Measurements from ENCODE around the gene KATNAL1. TPM values are rescaled to one million over a fixed set of nuclear protein-coding genes. Genes with fewer than 3 reads are reported as not detected.
A peak's percentile ranks its signal among the peaks of the same experiment; 100 is the strongest.
"Not testable (repeated sequence)": the region's sequence is repeated elsewhere in the genome, so short reads cannot be mapped to it uniquely, and the experiment has no call there.

The KATNAL1 gene
- total RNA-seq, 5 donors from 2014 or later (not counting 1 experiment from before 2014, with no cell fraction given): 4.0 to 13.8 (median 7.3) TPM

GRCh38 chr13:30175166-30175565 lies 132.2 kb downstream of the KATNAL1 start:
- no peaks in the 10 kb centered on the region for H3K9me3 Mint-ChIP-seq
- H3K36me3 Mint-ChIP-seq: no peaks in the 10 kb centered on the region
- no peak overlapping the region for H3K4me3 Mint-ChIP-seq
- Histone ChIP-seq H3K36me3 (ENCODE audit: control insufficient read depth in 2 of 2, extremely low read depth in 1 of 2, insufficient read depth in 1 of 2, low read length in 1 of 2) (no peaks in the 10 kb centered on the region), H3K27ac (ENCODE audit: low read length) (no peak overlapping the region), H3K9me3 (no peaks in the 10 kb centered on the region), H3K4me1 (ENCODE audit: control insufficient read depth in 1 of 2, extremely low read depth in 1 of 2, insufficient read depth in 2 of 2, low read length in 2 of 2) (peaks cover 6 to 10% of the 10 kb centered on the region in 2 experiments), H3K27me3 (replicated peaks in 1 of 2; ENCODE audit: control insufficient read depth in 2 of 2, extremely low read depth in 1 of 2, insufficient read depth in 2 of 2, low read length in 1 of 2) (no peaks in the 10 kb centered on the region), H3K4me3 (ENCODE audit: control insufficient read depth in 1 of 2, extremely low read depth in 1 of 2, low read length in 1 of 2) (no peak overlapping the region)
- ChIA-PET POLR2A (interaction anchor here in 1 of 2 donors (0.6 kb wide), 1 partner anchor 52 kb away, joined by 3 read pairs; no protein-coding TSS in a partner anchor), CTCF (interaction anchor here (0.7 kb wide), 2 partner anchors 239 to 252 kb away, joined by 3 to 4 read pairs; no protein-coding TSS in a partner anchor)
- WGBS (ENCODE audit: insufficient coverage): no CpG with 5 or more reads among the region's 5 CpGs
- no peak overlapping the region for H3K27ac Mint-ChIP-seq
- no peak for DNase-seq
- H3K27me3 Mint-ChIP-seq: no peaks in the 10 kb centered on the region
- ATAC-seq (replicated peaks in 1 of 4): no peak
- H3K4me1 Mint-ChIP-seq: peaks cover 23 to 36% (median 30%) of the 10 kb centered on the region in 3 donors

GRCh38 chr13:30174250-30174649 lies 133.1 kb downstream of the KATNAL1 start:
- H3K27ac ChIP-seq (ENCODE audit: low read length); H3K4me3 Mint-ChIP-seq; H3K27me3 Mint-ChIP-seq; H3K9me3 ChIP-seq; CTCF ChIA-PET; H3K36me3 Mint-ChIP-seq; H3K27ac Mint-ChIP-seq; DNase-seq; ATAC-seq (replicated peaks in 1 of 4); H3K27me3 ChIP-seq (replicated peaks in 1 of 2; ENCODE audit: control insufficient read depth in 2 of 2, extremely low read depth in 1 of 2, insufficient read depth in 2 of 2, low read length in 1 of 2); H3K9me3 Mint-ChIP-seq; H3K4me3 ChIP-seq (ENCODE audit: control insufficient read depth in 1 of 2, extremely low read depth in 1 of 2, low read length in 1 of 2); H3K36me3 ChIP-seq (ENCODE audit: control insufficient read depth in 2 of 2, extremely low read depth in 1 of 2, insufficient read depth in 1 of 2, low read length in 1 of 2); POLR2A ChIA-PET: not testable (repeated sequence)
- WGBS (ENCODE audit: insufficient coverage): 75% methylated on average over 4 of the region's 6 CpGs
- peaks cover 10 to 11% of the 10 kb centered on the region in 2 experiments for H3K4me1 ChIP-seq (ENCODE audit: control insufficient read depth in 1 of 2, extremely low read depth in 1 of 2, insufficient read depth in 2 of 2, low read length in 2 of 2)
- H3K4me1 Mint-ChIP-seq: peaks cover 31 to 44% (median 33%) of the 10 kb centered on the region in 3 donors

- ATAC-seq (replicated peaks in 1 of 4) (no peak), DNase-seq (no peak)
- Mint-ChIP-seq H3K9me3 (no peaks in the 10 kb centered on the region), H3K4me1 (peaks cover 31 to 44% (median 32%) of the 10 kb centered on the region in 3 donors), H3K4me3 (peak overlapping the region in 1 of 3 donors; percentile 19), H3K27ac (no peak overlapping the region), H3K27me3 (no peaks in the 10 kb centered on the region), H3K36me3 (no peaks in the 10 kb centered on the region)
- H3K36me3 ChIP-seq (ENCODE audit: control insufficient read depth in 2 of 2, extremely low read depth in 1 of 2, insufficient read depth in 1 of 2, low read length in 1 of 2): no peaks in the 10 kb centered on the region
- ChIA-PET POLR2A (no interaction called here), CTCF (no interaction called here)
- no peaks in the 10 kb centered on the region for H3K27me3 ChIP-seq (replicated peaks in 1 of 2; ENCODE audit: control insufficient read depth in 2 of 2, extremely low read depth in 1 of 2, insufficient read depth in 2 of 2, low read length in 1 of 2)
- H3K9me3 ChIP-seq: no peaks in the 10 kb centered on the region
- no peak overlapping the region for H3K4me3 ChIP-seq (ENCODE audit: control insufficient read depth in 1 of 2, extremely low read depth in 1 of 2, low read length in 1 of 2)
- H3K27ac ChIP-seq (ENCODE audit: low read length): no peak overlapping the region
- WGBS (ENCODE audit: insufficient coverage): 80% methylated on average over 2 of the region's 5 CpGs
- H3K4me1 ChIP-seq (ENCODE audit: control insufficient read depth in 1 of 2, extremely low read depth in 1 of 2, insufficient read depth in 2 of 2, low read length in 2 of 2): peaks cover 10 to 11% of the 10 kb centered on the region in 2 experiments
Observed at GRCh38 chr13:30173303-30173610, 134.1 kb downstream of the KATNAL1 start.

- ATAC-seq (replicated peaks in 1 of 4): no peak
- peaks cover 10 to 11% of the 10 kb centered on the region in 2 experiments for H3K4me1 ChIP-seq (ENCODE audit: control insufficient read depth in 1 of 2, extremely low read depth in 1 of 2, insufficient read depth in 2 of 2, low read length in 2 of 2)
- H3K27ac Mint-ChIP-seq: no peak overlapping the region
- H3K27me3 ChIP-seq (replicated peaks in 1 of 2; ENCODE audit: control insufficient read depth in 2 of 2, extremely low read depth in 1 of 2, insufficient read depth in 2 of 2, low read length in 1 of 2): no peaks in the 10 kb centered on the region
- 94% methylated on average over 6 of the region's 15 CpGs for WGBS (ENCODE audit: insufficient coverage)
- H3K4me3 Mint-ChIP-seq: peak overlapping the region in 1 of 3 donors; percentile 19
- no peaks in the 10 kb centered on the region for H3K9me3 Mint-ChIP-seq
- ChIA-PET POLR2A (no interaction called here), CTCF (interaction anchor here in 1 of 2 donors (0.6 kb wide), 1 partner anchor 32 kb away, joined by 4 read pairs; no protein-coding TSS in a partner anchor)
- no peak overlapping the region for H3K4me3 ChIP-seq (ENCODE audit: control insufficient read depth in 1 of 2, extremely low read depth in 1 of 2, low read length in 1 of 2)
- no peaks in the 10 kb centered on the region for H3K27me3 Mint-ChIP-seq
- DNase-seq: no peak
- no peaks in the 10 kb centered on the region for H3K36me3 ChIP-seq (ENCODE audit: control insufficient read depth in 2 of 2, extremely low read depth in 1 of 2, insufficient read depth in 1 of 2, low read length in 1 of 2)
- H3K36me3 Mint-ChIP-seq: no peaks in the 10 kb centered on the region
- H3K9me3 ChIP-seq: no peaks in the 10 kb centered on the region
- H3K4me1 Mint-ChIP-seq: peaks cover 31 to 44% (median 32%) of the 10 kb centered on the region in 3 donors
- no peak overlapping the region for H3K27ac ChIP-seq (ENCODE audit: low read length)
Observed at GRCh38 chr13:30172593-30173302, 134.6 kb downstream of the KATNAL1 start.

- no peaks in the 10 kb centered on the region for H3K27me3 ChIP-seq (replicated peaks in 1 of 2; ENCODE audit: control insufficient read depth in 2 of 2, extremely low read depth in 1 of 2, insufficient read depth in 2 of 2, low read length in 1 of 2)
- Mint-ChIP-seq H3K36me3 (no peaks in the 10 kb centered on the region), H3K9me3 (no peaks in the 10 kb centered on the region), H3K27ac (peak overlapping the region in 1 of 2 donors; percentile 12), H3K4me3 (peak overlapping the region in 1 of 3 donors; percentile 15), H3K27me3 (no peaks in the 10 kb centered on the region), H3K4me1 (peaks cover 31 to 53% (median 32%) of the 10 kb centered on the region in 3 donors)
- H3K4me1 ChIP-seq (ENCODE audit: control insufficient read depth in 1 of 2, extremely low read depth in 1 of 2, insufficient read depth in 2 of 2, low read length in 2 of 2): peaks cover 10 to 11% of the 10 kb centered on the region in 2 experiments
- peak in 3 of 4 experiments; percentile 40 to 67 (median 63) for ATAC-seq (replicated peaks in 1 of 4)
- no peaks in the 10 kb centered on the region for H3K36me3 ChIP-seq (ENCODE audit: control insufficient read depth in 2 of 2, extremely low read depth in 1 of 2, insufficient read depth in 1 of 2, low read length in 1 of 2)
- H3K9me3 ChIP-seq: no peaks in the 10 kb centered on the region
- H3K27ac ChIP-seq (ENCODE audit: low read length): no peak overlapping the region
- 45% methylated on average over 6 of the region's 9 CpGs for WGBS (ENCODE audit: insufficient coverage)
- no peak overlapping the region for H3K4me3 ChIP-seq (ENCODE audit: control insufficient read depth in 1 of 2, extremely low read depth in 1 of 2, low read length in 1 of 2)
- ChIA-PET POLR2A (no interaction called here), CTCF (no interaction called here)
- DNase-seq: no peak
Observed at GRCh38 chr13:30170569-30170968, 136.8 kb downstream of the KATNAL1 start.

GRCh38 chr13:30169442-30169841 lies 137.9 kb downstream of the KATNAL1 start:
- Mint-ChIP-seq H3K4me3 (no peak overlapping the region), H3K27ac (no peak overlapping the region), H3K9me3 (no peaks in the 10 kb centered on the region), H3K4me1 (peaks cover 30 to 50% (median 32%) of the 10 kb centered on the region in 3 donors), H3K36me3 (no peaks in the 10 kb centered on the region), H3K27me3 (no peaks in the 10 kb centered on the region)
- DNase-seq: no peak
- Histone ChIP-seq H3K27ac (ENCODE audit: low read length) (no peak overlapping the region), H3K27me3 (replicated peaks in 1 of 2; ENCODE audit: control insufficient read depth in 2 of 2, extremely low read depth in 1 of 2, insufficient read depth in 2 of 2, low read length in 1 of 2) (no peaks in the 10 kb centered on the region), H3K4me1 (ENCODE audit: control insufficient read depth in 1 of 2, extremely low read depth in 1 of 2, insufficient read depth in 2 of 2, low read length in 2 of 2) (peaks cover 10 to 11% of the 10 kb centered on the region in 2 experiments), H3K36me3 (ENCODE audit: control insufficient read depth in 2 of 2, extremely low read depth in 1 of 2, insufficient read depth in 1 of 2, low read length in 1 of 2) (no peaks in the 10 kb centered on the region), H3K9me3 (no peaks in the 10 kb centered on the region), H3K4me3 (ENCODE audit: control insufficient read depth in 1 of 2, extremely low read depth in 1 of 2, low read length in 1 of 2) (no peak overlapping the region)
- CTCF ChIA-PET: interaction anchor here (1.0 to 1.3 kb wide), 4 partner anchors 8 to 399 kb away, joined by 3 to 5 read pairs (median 4); no protein-coding TSS in a partner anchor
- POLR2A ChIA-PET: interaction anchor here in 1 of 2 donors (0.6 kb wide), 2 partner anchors 79 to 442 kb away, joined by 3 to 4 read pairs; no protein-coding TSS in a partner anchor
- no peak for ATAC-seq (replicated peaks in 1 of 4)
- WGBS (ENCODE audit: insufficient coverage): 33% methylated on average over 1 of the region's 2 CpGs

Data from T-cell (primary cell).